Suprapubic skin (tissue), 3 donors: ENCODE results near the gene NUP42.

Source experiments
- EP300 ChIP-seq: sonication (generic); formaldehyde crosslinking; IDR thresholded peaks from one replicate; pipeline ENCODE4 v1.6.1; 2017; ENCODE audit warnings: antibody characterized with exemption
- TF ChIP-seq, protein P1 (sequence below), 2 donors: fragments of 200-600 bp in 1 of 2; fragments of 450-650 bp in 1 of 2; sonication (generic) in 1 of 2; IDR thresholded peaks; one replicate each; pipeline ENCODE4 v1.5.1; 2016 to 2019; ENCODE audit warnings: antibody characterized with exemption in 2 of 2, mild to moderate bottlenecking in 1 of 2, moderate library complexity in 1 of 2

DNA sequence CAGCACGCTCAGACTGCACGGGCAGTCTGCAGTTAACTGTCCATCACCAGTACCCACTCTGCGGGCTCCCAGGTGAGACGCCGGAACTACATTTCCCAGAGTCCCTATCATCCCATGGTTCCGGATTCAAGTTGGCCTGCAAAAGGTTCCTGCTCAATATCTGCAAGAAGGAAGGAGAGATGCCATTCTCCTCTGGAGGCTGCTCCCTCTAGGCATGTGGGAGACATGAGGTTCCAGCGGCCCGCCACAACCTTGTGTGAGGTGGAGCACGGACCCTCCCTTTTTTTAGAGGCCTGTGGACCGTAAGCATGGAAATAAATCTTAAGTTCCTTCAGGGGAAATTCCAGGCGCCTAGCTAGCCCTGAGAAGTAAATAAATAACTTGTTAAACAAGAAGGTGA lies 29.7 kb downstream of the NUP42 start:
- TF ChIP-seq, protein P1, sequence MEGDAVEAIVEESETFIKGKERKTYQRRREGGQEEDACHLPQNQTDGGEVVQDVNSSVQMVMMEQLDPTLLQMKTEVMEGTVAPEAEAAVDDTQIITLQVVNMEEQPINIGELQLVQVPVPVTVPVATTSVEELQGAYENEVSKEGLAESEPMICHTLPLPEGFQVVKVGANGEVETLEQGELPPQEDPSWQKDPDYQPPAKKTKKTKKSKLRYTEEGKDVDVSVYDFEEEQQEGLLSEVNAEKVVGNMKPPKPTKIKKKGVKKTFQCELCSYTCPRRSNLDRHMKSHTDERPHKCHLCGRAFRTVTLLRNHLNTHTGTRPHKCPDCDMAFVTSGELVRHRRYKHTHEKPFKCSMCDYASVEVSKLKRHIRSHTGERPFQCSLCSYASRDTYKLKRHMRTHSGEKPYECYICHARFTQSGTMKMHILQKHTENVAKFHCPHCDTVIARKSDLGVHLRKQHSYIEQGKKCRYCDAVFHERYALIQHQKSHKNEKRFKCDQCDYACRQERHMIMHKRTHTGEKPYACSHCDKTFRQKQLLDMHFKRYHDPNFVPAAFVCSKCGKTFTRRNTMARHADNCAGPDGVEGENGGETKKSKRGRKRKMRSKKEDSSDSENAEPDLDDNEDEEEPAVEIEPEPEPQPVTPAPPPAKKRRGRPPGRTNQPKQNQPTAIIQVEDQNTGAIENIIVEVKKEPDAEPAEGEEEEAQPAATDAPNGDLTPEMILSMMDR (IDR thresholded peaks at IDR 0.05): no peak
- TF ChIP-seq EP300: no peak
